NB4 (cell line): ENCODE results near the gene PNPLA2.

Experiments used
- POLR2A ChIP-seq: IDR thresholded peaks from 2 replicates; pipeline ENCODE4 v1.6.1; 2011; ENCODE audit warnings: mild to moderate bottlenecking; ENCODE audit not compliant: insufficient read length; ENCODE audit errors: extremely low read depth
- TF ChIP-seq, protein P1 (sequence below): IDR thresholded peaks from one replicate; pipeline ENCODE4 v1.5.1; 2012; ENCODE audit warnings: low read depth, low read length

DNA sequence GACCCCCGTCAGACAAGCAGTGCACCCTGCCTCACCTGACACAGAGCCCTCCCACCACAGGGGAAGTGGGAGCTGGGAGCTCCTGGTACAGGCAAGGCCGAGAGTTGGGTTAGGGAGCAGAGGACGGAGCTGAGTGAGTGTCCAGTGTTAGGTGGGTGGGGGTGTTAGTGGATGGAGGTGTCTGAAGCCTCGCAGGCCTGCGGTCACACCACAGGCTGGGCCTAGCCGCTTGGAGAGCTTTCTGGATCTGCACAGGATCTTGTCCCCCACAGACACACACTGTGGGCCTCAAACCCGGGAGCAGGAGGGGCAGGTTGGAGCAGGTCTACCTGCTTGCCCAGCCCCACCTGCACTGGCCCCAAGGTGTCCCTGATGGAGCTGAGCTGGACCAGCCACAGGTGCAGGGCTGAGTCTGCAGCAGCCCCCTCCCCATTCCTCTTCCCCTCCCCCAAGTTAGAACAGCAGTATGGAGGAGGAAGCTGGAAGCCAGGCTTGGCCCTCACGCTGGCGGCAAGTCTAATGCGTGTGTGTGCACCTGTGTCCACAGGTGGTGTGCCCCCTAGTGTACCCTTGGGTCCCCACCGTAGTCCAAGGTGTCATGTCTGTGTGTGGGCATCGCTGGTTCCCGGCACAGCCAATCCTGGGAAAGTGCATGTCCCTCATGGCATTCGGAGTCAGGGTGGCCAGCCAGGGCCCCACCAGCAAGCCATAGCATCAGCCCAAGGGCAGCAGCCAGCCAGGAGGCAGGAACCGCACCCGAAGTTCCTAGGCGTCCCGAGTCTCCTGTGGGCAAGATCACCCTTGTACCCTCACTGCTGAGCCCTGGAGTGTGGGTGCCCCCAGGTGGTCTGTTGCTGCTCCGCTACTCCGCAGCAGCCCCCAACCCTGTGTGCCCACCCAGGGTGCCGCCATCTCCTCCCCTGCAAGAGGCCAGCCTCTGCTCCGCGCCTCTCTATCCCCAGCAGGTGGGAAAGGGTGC lies 39.4 kb upstream of the PNPLA2 start:
- no peak for TF ChIP-seq POLR2A
- TF ChIP-seq, protein P1, sequence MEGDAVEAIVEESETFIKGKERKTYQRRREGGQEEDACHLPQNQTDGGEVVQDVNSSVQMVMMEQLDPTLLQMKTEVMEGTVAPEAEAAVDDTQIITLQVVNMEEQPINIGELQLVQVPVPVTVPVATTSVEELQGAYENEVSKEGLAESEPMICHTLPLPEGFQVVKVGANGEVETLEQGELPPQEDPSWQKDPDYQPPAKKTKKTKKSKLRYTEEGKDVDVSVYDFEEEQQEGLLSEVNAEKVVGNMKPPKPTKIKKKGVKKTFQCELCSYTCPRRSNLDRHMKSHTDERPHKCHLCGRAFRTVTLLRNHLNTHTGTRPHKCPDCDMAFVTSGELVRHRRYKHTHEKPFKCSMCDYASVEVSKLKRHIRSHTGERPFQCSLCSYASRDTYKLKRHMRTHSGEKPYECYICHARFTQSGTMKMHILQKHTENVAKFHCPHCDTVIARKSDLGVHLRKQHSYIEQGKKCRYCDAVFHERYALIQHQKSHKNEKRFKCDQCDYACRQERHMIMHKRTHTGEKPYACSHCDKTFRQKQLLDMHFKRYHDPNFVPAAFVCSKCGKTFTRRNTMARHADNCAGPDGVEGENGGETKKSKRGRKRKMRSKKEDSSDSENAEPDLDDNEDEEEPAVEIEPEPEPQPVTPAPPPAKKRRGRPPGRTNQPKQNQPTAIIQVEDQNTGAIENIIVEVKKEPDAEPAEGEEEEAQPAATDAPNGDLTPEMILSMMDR, result no peak
